ENCODE results near the gene SLC15A4. TPM values are rescaled to one million over a fixed set of nuclear protein-coding genes. Genes with fewer than 3 reads are reported as not detected.
"Not testable (repeated sequence)": the region's sequence is repeated elsewhere in the genome, so short reads cannot be mapped to it uniquely, and the experiment has no call there.

Gene SLC15A4
- total RNA-seq, 1 donor from 2014 or later = 35.5 TPM

DNA sequence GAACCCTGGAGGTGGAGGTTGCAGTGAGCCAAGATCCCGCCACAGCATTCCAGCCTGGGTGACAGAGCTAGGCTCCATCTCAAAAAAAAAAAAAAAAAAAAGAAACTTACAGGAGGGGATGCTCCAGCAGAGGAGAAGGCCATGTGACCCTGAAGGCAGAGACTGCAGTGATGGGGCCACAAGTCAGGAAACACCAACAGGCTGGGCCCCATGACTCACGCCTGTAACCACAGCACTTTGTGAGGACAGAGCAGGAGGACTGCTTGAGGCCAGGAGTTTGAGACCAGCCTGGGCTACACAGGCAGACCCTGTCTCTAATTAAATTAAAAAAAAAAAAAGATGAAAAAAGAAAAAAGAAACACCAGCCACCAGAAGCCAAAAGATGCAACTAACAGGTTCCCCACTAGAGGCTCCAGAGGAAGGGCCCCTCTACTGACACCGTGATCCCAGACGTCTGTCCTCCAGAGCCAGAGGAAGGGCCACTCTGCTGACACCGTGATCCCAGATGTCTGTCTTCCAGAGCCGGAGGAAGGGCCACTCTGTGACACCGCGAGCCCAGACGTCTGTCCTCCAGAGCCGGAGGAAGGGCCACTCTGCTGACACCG is 20.4 kb upstream of the SLC15A4 start:
- DNase-seq (ENCODE audit: low read depth, low spot score) = no peak

DNA sequence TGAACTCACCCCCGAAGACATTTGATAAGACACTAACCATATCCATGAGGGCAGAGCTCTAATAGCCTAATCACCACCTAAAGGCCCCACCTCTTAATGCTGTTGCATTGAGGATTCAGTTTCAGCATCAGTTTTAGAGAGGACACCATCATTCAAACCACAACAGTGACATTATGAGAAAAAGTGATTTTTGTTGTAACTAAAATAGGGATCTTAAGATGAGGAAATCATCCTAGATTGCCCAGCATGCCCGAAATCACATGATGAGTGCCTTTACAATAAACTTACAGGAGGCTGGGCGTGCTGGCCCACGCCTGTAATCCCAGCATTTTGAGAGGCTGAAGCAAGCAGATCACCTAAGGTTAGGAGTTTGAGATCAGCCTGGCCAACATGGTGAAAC is 19.8 kb upstream of the SLC15A4 start:
- no peak for DNase-seq (ENCODE audit: low read depth, low spot score)

DNA sequence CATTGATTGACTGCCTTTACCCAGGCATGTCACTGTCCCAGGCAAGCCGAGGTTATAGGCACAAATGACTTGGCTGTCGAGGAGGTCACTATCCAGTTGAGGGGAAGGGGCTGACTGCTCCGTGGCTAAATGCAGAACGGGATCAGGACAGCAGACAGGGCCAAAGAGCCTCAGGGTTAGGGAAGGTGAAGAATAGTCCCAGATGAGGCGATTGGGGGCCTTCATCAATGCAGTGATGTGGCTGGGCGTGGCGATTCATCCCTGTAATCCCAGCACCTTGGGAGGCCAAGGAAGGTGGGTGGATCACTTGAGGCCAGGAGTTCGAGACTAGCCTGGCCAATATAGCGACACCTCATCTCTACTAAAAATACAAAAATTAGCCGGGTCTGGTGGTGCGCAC is 18.8 kb upstream of the SLC15A4 start:
- no peak for DNase-seq (ENCODE audit: low read depth, low spot score)

DNA sequence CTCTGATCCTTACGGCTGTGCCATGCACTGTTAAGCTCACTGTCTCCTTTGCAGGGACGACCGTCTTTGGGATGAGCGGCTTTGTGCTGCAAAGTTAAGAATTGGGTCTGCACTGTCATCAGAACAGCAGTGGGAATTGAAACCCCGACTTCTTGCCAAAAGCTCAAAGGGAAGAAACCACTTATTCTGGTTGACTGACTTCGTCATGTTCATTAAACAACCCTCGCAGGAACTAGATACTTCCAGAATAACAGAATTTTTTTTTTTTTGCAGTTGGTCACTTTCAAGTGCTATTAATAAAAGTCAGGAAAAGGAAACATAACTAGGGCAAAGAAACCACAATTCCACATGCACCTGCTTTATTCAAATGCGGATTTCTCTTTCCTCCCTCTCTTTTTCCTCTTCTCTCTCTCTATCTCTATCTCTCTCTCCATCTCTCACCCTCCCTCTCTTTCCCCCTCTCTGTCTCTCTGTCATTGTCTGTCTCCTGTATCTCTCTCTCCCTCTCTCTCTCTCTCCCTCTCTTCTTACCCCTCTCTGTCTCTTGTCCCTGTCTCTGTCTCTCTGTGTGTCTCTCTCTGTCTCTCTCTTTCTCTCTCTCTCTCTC is 17.2 kb upstream of the SLC15A4 start:
- no peak for DNase-seq (ENCODE audit: low read depth, low spot score)

DNA sequence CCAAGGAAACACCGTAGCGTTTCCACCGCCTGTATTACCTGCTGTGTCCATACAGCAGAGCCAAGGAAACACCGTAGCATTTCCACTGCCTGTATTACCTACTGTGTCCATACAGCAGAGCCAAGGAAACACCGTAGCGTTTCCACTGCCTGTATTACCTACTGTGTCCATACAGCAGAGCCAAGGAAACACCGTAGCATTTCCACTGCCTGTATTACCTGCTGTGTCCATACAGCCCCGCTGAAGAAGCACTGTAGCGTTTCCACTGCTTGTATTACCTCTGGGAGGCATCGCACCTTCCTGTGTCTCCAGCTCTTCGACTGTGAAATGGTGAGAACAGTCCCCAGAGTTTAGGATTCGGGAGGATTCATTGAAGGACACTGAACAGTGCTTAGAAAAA is 16.1 kb upstream of the SLC15A4 start:
- not testable (repeated sequence) for DNase-seq (ENCODE audit: low read depth, low spot score)

DNA sequence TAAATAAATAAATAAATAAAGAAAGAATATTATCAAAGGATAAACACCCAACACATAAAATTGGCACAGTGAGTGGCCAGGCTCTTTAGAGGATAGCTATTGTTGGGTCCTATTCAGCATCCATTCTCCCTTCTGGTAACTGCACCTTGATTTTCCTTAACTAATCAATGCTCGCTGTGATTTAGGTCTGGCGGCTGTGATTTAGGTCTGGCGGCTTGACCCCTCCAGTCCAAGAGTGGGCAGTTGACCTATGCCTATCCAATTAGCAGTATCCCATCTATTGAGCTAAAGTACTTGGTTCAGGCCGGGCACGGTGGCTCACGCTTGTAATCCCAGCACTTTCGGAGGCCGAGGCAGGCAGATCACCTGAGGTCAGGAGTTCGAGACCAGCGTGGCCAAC is 9.7 kb upstream of the SLC15A4 start:
- DNase-seq (ENCODE audit: low read depth, low spot score) = no peak

DNA sequence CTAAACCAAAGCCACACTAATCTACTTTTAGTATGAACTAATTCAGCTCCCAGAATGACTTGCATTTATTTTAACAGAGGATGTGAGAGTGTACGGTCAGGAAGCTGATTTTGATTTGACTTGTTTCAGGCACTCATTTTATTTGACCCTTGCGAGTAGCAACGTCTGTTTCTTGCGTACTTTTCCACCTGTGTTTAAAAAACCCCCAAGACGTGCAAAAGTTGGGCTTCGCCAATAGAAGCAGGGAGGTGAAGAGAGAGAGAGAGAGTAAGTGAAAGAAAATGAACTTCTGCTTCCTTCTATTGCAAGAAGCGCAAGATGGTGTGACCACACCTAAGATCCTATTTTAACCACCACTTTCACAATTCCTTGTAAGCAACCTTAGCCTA is 6.7 kb upstream of the SLC15A4 start:
- no peak for DNase-seq (ENCODE audit: low read depth, low spot score)

DNA sequence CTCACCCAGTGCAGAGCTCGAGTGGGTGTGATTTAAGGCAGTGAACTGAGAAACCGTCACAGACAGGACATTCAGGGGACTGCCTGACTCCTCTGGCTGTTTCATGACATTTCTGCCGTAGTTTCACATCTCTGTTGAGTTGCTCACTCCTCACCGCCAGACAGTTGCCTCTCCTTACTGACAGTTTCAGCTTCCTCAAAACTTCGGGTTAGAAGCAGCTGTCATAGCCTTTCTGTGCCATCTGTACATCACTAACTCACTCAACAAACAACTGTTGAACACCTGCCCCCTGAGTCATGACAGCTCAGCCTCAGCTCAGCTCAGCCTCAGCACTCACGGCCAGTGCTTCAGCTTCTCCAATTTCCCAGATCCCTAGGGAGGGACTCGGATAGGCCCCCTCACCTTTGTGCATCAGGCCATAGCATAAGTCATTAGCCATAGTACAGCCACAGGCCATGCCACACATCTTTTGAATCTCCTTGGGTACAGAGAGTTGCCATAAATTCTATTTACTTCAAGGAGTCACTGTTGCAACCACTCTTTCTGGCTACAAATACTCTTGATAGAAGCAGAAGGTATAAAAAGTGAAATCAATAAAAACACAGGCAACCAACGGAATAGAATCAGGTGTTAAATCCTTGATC is 6.2 kb upstream of the SLC15A4 start:
- no peak for DNase-seq (ENCODE audit: low read depth, low spot score)

DNA sequence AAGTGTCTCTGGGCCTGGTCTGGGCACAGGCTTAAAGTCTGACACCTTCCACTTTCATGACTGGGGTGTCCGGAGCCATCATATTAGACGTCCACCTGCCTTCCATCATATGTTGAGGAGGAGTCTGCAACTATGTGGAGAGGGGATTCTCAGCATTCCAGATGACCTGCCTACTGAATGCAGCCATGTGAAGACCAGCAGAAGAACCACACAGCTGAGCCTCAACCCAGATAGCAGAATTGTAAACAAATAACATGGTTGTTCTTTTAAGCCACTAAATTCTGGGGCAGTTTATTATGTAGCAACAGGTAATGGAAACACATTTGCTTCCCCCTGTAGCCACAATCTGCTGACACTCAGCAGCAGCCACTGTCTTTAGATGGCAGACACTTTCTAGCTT is 4.0 kb upstream of the SLC15A4 start:
- no peak for DNase-seq (ENCODE audit: low read depth, low spot score)

DNA sequence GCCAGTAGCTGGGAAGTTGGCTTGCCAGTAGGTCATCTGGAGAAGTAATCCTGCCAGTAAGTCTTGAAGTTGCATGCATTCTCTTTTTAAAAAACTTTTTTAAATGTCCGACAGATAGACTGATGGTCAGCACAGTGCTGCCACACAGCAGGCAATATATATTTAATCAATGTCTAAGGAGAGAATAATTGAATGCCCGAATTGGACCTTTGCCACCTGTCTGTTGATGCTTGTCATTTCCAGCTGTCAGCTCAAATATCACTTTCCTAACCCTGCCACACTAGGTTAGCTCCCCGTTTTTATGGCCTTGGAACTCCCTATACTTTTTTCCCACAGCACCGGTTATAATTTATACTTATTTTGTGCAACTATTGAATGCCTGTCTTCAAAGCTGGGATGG is 2.1 kb upstream of the SLC15A4 start:
- DNase-seq (ENCODE audit: low read depth, low spot score) = no peak

DNA sequence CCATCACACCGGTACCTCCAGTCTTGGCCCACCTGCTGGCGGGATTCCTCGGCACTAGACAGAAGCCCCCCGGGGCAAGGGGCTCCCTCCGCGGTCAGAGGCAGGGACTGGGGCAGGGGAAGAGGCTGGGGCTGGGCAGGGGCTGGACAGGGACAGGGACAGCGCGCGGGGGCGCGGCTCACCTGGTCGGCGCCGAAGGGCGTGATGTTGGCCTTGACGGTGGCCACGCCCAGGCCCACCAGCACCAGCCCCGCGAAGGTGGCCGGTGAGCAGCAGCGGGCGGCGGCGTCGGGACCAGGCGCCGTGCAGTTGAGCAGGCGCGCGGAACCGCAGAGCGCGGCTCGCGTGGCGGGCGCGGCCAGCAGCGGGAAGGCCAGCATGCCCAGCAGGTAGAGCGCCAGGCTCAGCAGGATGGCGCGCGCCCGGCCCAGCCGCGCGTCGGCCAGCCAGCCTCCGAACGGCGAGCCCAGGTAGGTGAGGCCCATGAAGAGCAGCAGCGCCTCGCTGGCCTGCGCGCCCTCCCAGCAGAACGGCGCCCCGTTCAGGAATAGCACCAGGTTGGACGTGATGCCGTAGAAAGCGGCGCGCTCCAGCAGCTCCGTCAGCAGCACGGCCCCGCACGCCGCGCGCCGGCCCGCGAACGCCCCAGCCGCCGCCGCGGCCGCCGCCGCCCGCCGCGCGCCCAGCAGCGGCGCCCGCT is 392 bp downstream of the SLC15A4 start:
- no peak for DNase-seq (ENCODE audit: low read depth, low spot score)

DNA sequence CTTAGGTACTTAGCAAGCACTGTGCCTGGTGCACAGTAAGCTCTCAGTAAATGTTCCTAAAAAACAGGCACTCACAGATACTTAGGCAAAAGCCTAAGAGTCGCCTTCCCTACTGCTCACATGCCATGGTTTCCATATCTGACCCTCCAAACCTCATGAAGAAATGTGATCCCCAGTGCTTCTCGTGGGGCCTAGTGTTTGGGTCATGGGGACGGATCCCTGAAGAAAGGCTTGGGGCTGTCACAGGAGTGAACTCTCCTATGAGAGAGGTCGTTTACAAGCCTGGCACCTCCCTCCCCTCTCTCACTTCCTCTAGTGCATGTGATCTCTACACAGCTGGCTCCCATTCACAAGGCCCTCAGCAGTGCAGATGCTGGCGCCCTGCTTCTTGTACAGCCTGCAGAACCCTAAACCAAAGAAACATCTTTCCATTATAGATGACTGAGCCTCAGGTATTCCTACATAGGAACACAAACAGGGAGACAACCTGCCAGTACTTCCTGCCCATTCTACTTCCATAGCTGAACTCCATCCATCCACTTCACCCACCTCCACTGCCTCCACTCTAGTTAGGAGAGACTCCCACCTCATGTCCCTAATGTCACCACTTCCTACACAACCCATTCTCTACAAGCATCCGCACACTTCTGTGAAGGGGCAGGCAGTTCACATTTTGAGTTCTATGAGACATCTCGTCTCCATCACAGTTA is 2.9 kb downstream of the SLC15A4 start:
- no peak for DNase-seq (ENCODE audit: low read depth, low spot score)

DNA sequence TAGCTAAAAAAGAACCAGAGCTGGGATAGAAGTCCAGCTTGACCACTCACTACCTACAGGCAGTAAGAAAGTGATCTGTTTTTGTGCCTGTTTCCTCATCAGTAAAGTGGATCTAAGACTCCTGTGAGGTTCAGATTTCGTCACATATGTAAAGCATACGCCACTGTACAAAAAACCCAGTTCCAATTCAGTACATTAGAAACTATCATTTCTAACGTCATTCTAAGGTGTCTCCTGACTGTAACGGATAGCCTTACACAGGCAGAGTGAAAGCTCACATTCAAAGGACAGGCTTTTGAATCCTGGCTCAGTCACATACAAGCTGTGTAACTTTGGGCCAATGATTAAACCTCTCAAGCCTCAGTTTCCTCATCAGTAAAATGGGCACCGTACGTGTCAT is 3.5 kb downstream of the SLC15A4 start:
- no peak for DNase-seq (ENCODE audit: low read depth, low spot score)

DNA sequence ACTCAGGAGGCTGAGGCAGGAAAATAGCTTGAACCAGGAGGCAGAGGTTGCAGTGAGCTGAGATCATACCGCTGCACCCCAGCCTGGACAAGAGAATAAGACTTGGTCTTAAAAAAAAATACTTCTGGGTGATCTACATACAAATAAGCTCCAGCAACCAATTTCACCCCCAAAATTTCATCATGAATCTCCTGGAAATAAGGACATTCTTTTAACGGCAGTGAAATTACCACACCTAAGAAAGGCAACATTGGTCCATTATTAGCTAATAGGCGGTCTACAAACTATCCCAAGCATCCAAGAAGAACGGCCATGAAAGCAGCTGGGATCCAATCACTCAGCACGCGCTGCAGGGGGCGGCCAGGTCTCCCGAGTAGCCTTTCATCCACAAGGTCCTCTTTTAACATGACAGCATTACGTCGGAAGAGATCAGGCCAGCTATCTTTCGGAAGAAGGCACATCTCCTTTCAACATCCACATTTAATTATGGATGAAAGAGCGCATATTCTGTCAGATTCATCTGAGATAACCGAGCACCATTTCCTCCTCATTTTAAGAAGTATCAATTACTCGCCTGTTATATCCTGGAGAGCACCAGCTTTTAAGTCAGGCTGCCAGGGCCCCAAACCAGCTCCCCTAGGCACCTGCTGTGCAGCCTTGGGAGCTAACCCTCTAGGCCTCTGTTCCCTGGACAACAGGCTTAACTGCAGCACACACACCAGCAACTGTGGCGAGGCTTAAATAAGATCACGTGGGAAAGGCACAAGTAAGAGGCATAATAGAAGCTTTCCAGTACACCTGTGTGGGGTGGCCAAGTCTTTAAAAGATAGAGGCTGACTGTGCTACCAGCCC is 4.2 kb downstream of the SLC15A4 start:
- DNase-seq (ENCODE audit: low read depth, low spot score) = no peak

DNA sequence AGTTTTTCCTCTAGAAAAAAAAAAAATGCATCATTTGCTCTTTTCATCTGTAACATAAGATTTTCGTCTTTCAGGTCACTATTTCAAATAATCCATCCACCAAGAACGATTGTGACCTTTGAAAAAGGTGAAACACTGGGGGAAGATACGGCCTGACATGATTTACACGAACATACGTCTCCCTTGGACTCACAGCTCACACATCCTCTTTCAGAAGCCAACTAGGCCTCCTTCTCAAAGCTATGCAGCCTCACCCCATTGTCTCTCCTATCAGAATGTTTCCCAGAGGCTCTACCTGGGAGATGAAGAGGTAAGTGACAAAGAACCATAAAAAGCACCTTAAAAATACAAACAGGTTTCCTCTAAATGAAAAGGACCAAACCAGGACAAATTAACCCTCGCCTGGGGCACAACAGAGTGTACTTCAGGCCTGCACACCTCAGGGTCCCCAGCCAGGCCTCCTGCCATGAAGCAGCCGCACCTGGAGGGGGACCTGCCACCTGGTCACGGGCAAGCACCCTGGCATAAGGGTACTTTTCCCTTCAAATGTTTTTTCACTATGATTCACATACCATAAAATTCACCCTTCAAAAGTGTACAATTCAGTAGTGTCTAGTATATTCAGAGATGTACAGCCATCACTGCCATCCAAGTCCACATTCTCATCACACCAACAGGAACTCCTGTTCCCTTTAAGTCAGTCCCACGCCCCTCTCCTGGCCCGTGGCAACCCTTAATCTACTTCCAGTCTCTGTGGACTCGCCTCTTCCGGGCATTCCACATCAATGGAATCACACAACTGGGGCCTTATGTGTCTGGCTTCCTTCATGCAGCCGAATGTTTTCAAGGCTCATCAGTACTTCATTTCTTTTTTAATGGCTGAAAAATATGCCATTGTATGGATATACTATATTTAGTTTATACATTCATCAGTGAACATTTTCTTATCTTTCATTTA is 5.4 kb downstream of the SLC15A4 start:
- DNase-seq (ENCODE audit: low read depth, low spot score) = no peak

DNA sequence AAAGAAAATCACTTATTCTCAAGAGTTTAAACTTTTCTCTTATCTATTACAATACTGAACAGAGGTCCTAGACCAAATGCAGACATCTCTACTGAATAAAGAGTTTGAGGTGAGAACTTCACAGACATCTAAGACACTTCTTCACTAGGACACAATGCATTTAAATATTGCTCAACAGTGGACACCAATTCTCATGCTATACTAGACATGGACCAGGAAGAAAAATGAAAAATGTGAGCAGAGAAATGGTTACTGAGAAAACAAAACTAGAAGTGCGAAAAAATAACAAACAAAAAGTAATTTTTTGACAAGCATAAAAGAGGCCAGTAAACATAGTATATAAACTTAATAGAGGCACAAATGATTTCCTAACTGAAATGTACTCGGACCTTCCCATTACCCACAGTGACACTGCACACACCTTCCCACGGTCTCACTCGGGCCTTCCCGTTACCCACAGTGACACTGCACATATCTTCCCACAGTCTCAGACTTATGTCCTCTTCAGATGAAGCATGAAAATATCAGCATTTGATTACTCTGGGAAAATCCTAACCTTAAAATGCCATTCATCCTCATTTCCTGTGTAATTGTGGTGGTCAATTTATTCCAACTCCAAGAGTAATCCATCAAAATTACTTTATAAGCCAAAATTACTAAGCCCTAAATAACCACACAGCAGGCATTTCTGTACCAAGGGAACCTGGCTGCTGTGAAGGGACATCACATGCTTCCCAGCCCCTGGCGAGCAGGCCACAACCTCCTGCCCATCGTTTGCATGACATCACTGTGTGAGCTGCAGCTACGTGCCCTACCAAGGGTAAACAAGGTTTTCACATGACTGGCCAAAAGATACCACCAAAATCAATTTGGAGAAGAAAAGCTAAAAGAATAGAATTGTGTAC is 6.4 kb downstream of the SLC15A4 start:
- DNase-seq (ENCODE audit: low read depth, low spot score) = no peak

DNA sequence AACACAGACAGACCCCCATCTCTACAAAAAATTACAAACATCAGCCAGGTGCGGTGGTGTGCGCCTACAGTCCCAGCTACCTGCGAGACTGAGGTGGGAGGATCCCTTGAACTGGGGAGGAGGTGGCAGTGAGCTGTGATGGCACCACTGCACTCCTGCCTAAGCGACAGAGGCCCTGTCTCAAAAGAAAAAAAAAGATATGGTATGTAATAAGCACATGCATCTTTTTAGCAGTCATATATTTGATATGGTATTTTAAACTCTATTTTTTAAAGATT is 7.2 kb downstream of the SLC15A4 start:
- no peak for DNase-seq (ENCODE audit: low read depth, low spot score)

DNA sequence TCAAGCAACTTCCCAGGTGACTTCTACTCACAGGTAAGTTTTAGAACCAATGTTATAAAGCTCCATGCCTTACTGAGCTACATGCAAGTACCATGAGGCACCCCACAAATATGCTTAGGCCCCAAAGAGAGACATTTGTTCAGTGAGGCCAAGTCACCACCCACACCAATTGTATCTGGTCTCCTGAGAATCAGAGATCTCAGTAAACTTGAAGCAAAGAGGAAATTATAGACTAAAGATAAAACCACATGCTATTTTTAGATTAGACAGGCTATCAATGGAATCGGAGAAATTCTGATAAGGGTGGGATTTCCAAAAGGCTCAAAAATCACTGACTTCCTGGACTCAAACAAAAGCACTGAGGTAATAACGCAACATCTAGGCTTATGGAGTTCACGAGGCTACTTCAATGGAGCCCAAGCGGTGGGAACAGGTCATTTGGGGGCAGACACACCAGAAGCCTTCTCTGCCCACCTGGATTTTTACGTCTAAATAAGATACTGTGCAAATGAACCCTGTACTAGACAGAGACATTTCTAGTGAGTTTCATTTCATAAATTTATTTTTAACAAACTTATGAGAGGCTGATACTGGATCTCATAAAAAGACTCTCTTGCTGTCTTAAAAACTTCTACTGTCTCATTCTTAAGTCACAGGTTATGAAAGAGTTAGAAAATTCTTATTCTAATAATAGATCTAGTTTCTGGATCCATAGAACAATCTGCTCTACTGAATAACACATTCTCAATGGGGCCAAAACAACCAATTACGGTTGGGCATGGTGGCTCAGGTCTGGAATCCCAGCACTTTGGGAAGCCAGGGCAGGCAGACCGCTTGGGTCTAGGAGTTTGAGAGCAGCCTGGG is 7.7 kb downstream of the SLC15A4 start:
- DNase-seq (ENCODE audit: low read depth, low spot score) = no peak

Data from pulmonary artery endothelial cell (primary cell).